GM10266 (cell line): ENCODE measurements around the gene WIPF3.
A peak's percentile ranks its signal among the peaks of the same experiment; 100 is the strongest.

Experiments used
- DNase-seq: peaks from one replicate; pipeline ENCODE4 v3.0.0; 2012; ENCODE audit errors: extremely low spot score
- CTCF ChIP-seq: IDR thresholded peaks from 2 replicates; pipeline ENCODE4 v1.5.1; 2012; ENCODE audit warnings: mild to moderate bottlenecking, low read depth; ENCODE audit not compliant: control insufficient read depth, insufficient read depth; ENCODE audit errors: missing control alignments

WIPF3 gene

GRCh38 chr7:29929018-29929807, 122.9 kb downstream of the WIPF3 start:
- DNase-seq, result no peak
- TF ChIP-seq CTCF, result no peak

- no peak for DNase-seq
- TF ChIP-seq CTCF, result no peak
Observed at GRCh38 chr7:29935111-29935510, 128.8 kb downstream of the WIPF3 start.

- DNase-seq, result no peak
- TF ChIP-seq CTCF, result no peak
Observed at GRCh38 chr7:29937132-29937531, 130.8 kb downstream of the WIPF3 start.

- no peak for TF ChIP-seq CTCF
- DNase-seq, result no peak
Observed at GRCh38 chr7:29940199-29940598, 133.9 kb downstream of the WIPF3 start.

- TF ChIP-seq CTCF, result no peak
Observed at GRCh38 chr7:29945259-29945809, 139.0 kb downstream of the WIPF3 start.

GRCh38 chr7:29946428-29947186, 140.3 kb downstream of the WIPF3 start:
- DNase-seq, result no peak
- peak; percentile 20 for TF ChIP-seq CTCF

More at GRCh38 chr7:29945259-29945809, 139.0 kb downstream of the WIPF3 start:
- no peak for DNase-seq

GRCh38 chr7:29948587-29948986, 142.3 kb downstream of the WIPF3 start:
- DNase-seq, result no peak
- TF ChIP-seq CTCF, result no peak
